ENCODE measurements around the gene PLEKHG3.

PLEKHG3 gene

GRCh38 chr14:64708148-64709004 lies 4.2 kb downstream of the PLEKHG3 start:
- DNase-seq: no peak

GRCh38 chr14:64709126-64709525 lies 4.9 kb downstream of the PLEKHG3 start:
- DNase-seq: no peak

GRCh38 chr14:64711039-64711438 lies 6.8 kb downstream of the PLEKHG3 start:
- DNase-seq: no peak

- DNase-seq: no peak
These were observed 9.5 kb downstream of the PLEKHG3 start for GRCh38 chr14:64713677-64714076.

- DNase-seq: no peak
These were observed 10.3 kb downstream of the PLEKHG3 start for GRCh38 chr14:64714432-64715025.

GRCh38 chr14:64715146-64715627 lies 11.0 kb downstream of the PLEKHG3 start:
- DNase-seq: no peak

GRCh38 chr14:64715628-64716412 lies 11.6 kb downstream of the PLEKHG3 start:
- no peak for DNase-seq

- DNase-seq: no peak
These were observed 13.6 kb downstream of the PLEKHG3 start for GRCh38 chr14:64717870-64718269.

GRCh38 chr14:64718762-64719161 lies 14.5 kb downstream of the PLEKHG3 start:
- DNase-seq: no peak

GRCh38 chr14:64719601-64720000 lies 15.4 kb downstream of the PLEKHG3 start:
- DNase-seq: no peak

- no peak for DNase-seq
These were observed 15.9 kb downstream of the PLEKHG3 start for GRCh38 chr14:64720131-64720576.

- DNase-seq: no peak
These were observed 17.2 kb downstream of the PLEKHG3 start for GRCh38 chr14:64721391-64721791.

GRCh38 chr14:64721899-64722298 lies 17.7 kb downstream of the PLEKHG3 start:
- DNase-seq: no peak

GRCh38 chr14:64722842-64723447 lies 18.7 kb downstream of the PLEKHG3 start:
- DNase-seq: no peak

- DNase-seq: no peak
These were observed 19.7 kb downstream of the PLEKHG3 start for GRCh38 chr14:64723691-64724577.

GRCh38 chr14:64724578-64724930 lies 20.3 kb downstream of the PLEKHG3 start:
- DNase-seq: no peak

GRCh38 chr14:64725261-64725815 lies 21.1 kb downstream of the PLEKHG3 start:
- no peak for DNase-seq

- DNase-seq: no peak
These were observed 21.8 kb downstream of the PLEKHG3 start for GRCh38 chr14:64725879-64726584.

GRCh38 chr14:64726585-64726890 lies 22.3 kb downstream of the PLEKHG3 start:
- DNase-seq: no peak

GRCh38 chr14:64727551-64728071 lies 23.4 kb downstream of the PLEKHG3 start:
- DNase-seq: no peak

- DNase-seq: no peak
These were observed 23.9 kb downstream of the PLEKHG3 start for GRCh38 chr14:64728106-64728505.

All from activated T-cell treated with anti-CD3 and anti-CD28 coated beads, Interleukin-2, amount 50 U/mL, for 1 hour (primary cell).